ENCODE data around the gene SPC24.

Gene SPC24

DNA sequence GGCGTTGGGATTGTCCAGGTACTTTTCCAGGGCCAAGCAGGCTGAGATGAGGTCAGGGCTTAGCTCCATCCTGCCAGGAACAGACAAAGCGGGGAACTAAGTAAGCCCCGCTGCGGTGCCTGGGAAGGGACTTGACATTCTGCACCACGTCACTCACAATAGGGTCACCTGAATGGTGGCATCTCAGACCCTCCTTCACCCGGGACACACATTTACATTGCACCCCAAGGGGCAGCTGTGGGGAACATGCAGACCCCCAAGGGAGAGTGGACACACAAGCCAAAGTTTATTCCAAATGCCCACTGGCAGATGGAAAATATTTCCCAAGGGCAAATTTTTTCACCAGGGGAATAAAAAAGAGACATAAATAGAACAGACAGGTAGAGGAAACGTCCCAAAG is 20.3 kb upstream of the SPC24 start:
- WGBS, 2 experiments (ENCODE audit: insufficient coverage in 2 of 2), result 86 to 89% methylated on average over 6 to 7 of the region's 7 CpGs
- Histone ChIP-seq H3K36me3 (ENCODE audit: control insufficient read depth, insufficient read depth, low read length) (peaks cover 83% of the 10 kb centered on the region), H3K4me3 (ENCODE audit: extremely low read depth, insufficient read depth, low read length, poor library complexity, severe bottlenecking) (no peak overlapping the region), H3K27ac (ENCODE audit: low read depth, low read length, severe bottlenecking) (no peak overlapping the region), H3K9me3 (ENCODE audit: control insufficient read depth, low read length) (no peaks in the 10 kb centered on the region), H3K4me1 (ENCODE audit: control insufficient read depth, insufficient read depth, low read length, poor library complexity, severe bottlenecking) (no peaks in the 10 kb centered on the region)

DNA sequence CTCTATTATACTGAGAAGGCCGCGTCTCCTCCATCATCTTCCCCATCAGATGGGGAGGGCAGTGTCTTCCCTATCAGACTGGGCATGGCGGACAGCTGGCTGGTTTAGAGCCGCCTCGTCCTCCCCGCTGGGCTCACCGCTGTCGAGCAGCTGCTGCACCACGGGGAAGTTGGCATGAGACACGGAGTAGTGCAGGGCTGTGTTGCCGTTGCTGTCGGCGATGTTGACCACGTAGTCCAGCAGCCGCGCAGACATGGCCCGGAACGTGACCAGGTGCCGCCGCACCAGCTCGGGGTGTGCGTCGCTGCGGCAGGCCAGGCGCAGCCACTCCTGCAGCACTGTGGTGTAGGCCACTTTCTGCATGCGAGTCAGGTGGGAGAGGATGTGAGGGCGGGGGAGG is 18.8 kb upstream of the SPC24 start:
- Histone ChIP-seq H3K9me3 (ENCODE audit: control insufficient read depth, low read length) (no peaks in the 10 kb centered on the region), H3K36me3 (ENCODE audit: control insufficient read depth, insufficient read depth, low read length) (peaks cover 84% of the 10 kb centered on the region), H3K27ac (ENCODE audit: low read depth, low read length, severe bottlenecking) (no peak overlapping the region), H3K4me3 (ENCODE audit: extremely low read depth, insufficient read depth, low read length, poor library complexity, severe bottlenecking) (no peak overlapping the region), H3K4me1 (ENCODE audit: control insufficient read depth, insufficient read depth, low read length, poor library complexity, severe bottlenecking) (no peaks in the 10 kb centered on the region)
- WGBS, 2 experiments (ENCODE audit: insufficient coverage in 2 of 2), result 98 to 99% methylated on average over 23 to 25 of the region's 27 CpGs

DNA sequence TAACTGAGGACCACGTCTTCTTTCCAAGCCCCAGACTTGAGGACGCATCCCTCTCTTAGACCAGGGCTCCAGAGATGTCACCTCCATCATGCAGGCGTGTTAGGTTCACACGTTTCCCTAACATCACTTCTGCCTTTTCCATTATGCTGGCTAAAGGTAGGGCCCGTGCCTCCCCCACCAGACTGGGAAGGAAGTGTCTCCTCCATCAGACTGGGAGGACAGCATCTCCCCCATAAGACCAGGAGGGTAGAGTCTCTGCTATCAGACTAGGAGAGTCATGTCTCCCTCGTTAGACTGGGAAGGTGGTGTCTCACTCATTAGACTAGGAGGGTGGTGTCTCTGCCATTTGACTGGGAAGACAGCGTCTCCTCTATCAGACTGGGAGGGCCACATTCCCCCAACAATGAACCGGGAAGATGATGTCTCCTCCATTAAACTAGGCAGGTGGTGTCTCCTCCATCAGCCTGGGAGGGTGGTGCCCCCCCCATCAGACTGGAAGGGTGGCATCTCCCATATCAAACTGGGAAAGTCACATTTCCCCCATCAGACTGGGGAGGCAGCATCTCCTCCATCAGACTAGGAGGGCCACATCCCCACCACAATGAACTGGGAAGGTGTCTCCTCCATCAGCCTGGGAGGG is 18.1 kb upstream of the SPC24 start:
- H3K36me3 ChIP-seq (ENCODE audit: control insufficient read depth, insufficient read depth, low read length), result peaks cover 83% of the 10 kb centered on the region
- no peaks in the 10 kb centered on the region for H3K9me3 ChIP-seq (ENCODE audit: control insufficient read depth, low read length)
- no peak overlapping the region for H3K27ac ChIP-seq (ENCODE audit: low read depth, low read length, severe bottlenecking)
- 98 to 100% methylated on average over 5 to 7 of the region's 8 CpGs for WGBS, 2 experiments (ENCODE audit: insufficient coverage in 2 of 2)
- H3K4me1 ChIP-seq (ENCODE audit: control insufficient read depth, insufficient read depth, low read length, poor library complexity, severe bottlenecking), result no peaks in the 10 kb centered on the region
- no peak overlapping the region for H3K4me3 ChIP-seq (ENCODE audit: extremely low read depth, insufficient read depth, low read length, poor library complexity, severe bottlenecking)

DNA sequence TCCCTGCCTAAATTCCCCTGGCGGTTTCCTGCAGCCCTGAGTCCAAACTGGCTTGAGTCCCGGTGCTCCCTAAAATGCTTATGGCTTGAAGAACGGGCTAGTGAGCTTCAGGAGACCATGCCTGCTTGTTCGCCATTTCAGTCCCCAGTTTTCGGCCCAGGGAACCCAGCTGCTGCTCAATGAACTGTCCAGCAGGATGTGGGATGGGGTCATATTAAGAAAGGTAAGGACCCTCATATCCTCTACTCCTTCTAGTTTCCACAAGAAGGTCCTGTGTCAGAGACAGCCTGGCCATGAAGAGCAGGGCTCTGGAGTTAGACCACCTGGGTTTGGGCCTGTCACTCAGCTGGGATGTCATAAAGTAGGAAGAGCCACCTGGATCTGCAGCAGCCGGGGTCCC is 17.0 kb upstream of the SPC24 start:
- no peaks in the 10 kb centered on the region for H3K4me1 ChIP-seq (ENCODE audit: control insufficient read depth, insufficient read depth, low read length, poor library complexity, severe bottlenecking)
- peaks cover 80% of the 10 kb centered on the region for H3K36me3 ChIP-seq (ENCODE audit: control insufficient read depth, insufficient read depth, low read length)
- H3K9me3 ChIP-seq (ENCODE audit: control insufficient read depth, low read length), result no peaks in the 10 kb centered on the region
- no peak overlapping the region for H3K4me3 ChIP-seq (ENCODE audit: extremely low read depth, insufficient read depth, low read length, poor library complexity, severe bottlenecking)
- no peak overlapping the region for H3K27ac ChIP-seq (ENCODE audit: low read depth, low read length, severe bottlenecking)
- WGBS, 2 experiments (ENCODE audit: insufficient coverage in 2 of 2), result 95 to 100% methylated on average over 6 of the region's 6 CpGs

DNA sequence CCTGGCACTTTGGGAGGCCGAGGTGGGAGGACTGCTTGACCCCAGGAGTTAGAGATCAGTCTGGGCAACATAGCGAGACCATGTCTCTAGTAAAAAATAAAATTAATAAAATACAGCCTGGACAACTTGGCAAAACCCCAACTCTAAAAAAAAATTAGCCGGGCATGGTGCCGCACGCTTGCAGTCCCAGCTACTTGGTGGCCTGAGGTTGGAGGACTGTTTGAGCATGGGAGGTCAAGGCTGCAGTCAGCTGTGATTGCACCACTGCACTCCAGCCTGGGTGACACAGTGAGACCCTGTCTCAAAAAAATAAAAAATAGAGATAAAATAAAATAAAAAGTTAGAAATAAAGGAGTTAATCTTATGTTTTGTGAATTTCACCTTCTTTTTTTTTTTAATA is 15.6 kb upstream of the SPC24 start:
- no peak overlapping the region for H3K4me3 ChIP-seq (ENCODE audit: extremely low read depth, insufficient read depth, low read length, poor library complexity, severe bottlenecking)
- H3K36me3 ChIP-seq (ENCODE audit: control insufficient read depth, insufficient read depth, low read length), result peaks cover 79% of the 10 kb centered on the region
- no peaks in the 10 kb centered on the region for H3K4me1 ChIP-seq (ENCODE audit: control insufficient read depth, insufficient read depth, low read length, poor library complexity, severe bottlenecking)
- no peak overlapping the region for H3K27ac ChIP-seq (ENCODE audit: low read depth, low read length, severe bottlenecking)
- H3K9me3 ChIP-seq (ENCODE audit: control insufficient read depth, low read length), result no peaks in the 10 kb centered on the region
- 60 to 100% methylated on average over 1 to 2 of the region's 5 CpGs for WGBS, 2 experiments (ENCODE audit: insufficient coverage in 2 of 2)

DNA sequence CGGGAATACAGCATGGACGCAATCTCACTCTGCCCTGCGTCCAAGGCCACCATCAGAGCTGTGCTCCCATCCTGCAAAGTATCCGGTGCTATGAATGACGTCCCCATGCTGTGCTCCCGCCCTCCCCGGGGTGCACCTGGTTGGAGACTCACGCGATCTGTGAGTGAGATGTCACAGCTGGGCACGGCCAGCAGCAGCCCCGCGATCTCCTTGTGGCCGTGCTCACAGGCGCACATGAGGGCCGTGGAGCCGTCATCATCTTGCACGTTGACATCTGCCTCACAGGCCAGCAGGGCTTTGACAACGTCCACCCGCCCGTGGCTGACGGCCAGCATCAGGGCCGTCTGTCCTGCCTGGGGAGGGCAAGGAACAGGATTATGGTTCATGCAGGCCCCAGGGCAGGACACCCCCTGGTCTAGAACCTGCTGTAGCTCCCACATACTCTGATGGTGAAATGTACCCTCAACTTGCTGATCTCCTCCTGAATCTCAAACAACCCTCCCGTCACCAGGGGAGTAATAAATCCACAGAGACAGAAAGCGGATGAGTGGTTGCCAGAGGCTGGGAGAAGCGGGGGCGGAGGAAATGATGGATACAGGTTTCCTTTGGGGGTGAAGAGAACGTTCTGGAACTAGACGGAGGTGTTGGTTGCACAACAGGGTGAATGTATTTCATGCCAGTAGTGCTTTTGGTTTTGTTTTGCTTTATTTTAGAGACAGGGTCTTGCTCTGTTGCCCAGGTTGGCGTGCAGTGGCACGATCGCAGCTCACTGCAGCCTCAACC is 14.5 kb upstream of the SPC24 start:
- peaks cover 78% of the 10 kb centered on the region for H3K36me3 ChIP-seq (ENCODE audit: control insufficient read depth, insufficient read depth, low read length)
- H3K27ac ChIP-seq (ENCODE audit: low read depth, low read length, severe bottlenecking), result no peak overlapping the region

DNA sequence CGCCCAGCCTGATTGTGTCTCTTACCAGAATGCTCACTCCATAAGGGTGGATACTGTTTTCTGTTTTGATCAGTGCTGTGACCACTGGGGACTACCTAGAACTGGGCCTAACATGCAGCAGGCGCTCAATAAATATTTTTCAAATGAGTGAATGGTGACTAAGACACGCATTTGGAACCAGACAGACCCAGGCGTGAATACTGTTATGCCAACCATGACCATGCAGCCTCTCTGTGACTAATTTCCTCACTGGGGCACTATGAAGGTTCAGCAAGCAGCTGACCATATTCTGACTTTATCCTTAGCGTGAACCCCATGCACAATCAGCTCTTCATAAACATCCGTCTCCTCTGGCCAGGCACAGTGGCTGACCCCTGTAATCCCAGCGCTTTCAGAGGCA is 13.0 kb upstream of the SPC24 start:
- Histone ChIP-seq H3K27ac (ENCODE audit: low read depth, low read length, severe bottlenecking) (no peak overlapping the region), H3K36me3 (ENCODE audit: control insufficient read depth, insufficient read depth, low read length) (peaks cover 63% of the 10 kb centered on the region), H3K4me3 (ENCODE audit: extremely low read depth, insufficient read depth, low read length, poor library complexity, severe bottlenecking) (no peak overlapping the region), H3K9me3 (ENCODE audit: control insufficient read depth, low read length) (no peaks in the 10 kb centered on the region), H3K4me1 (ENCODE audit: control insufficient read depth, insufficient read depth, low read length, poor library complexity, severe bottlenecking) (no peaks in the 10 kb centered on the region)
- 86 to 100% methylated on average over 6 to 7 of the region's 7 CpGs for WGBS, 2 experiments (ENCODE audit: insufficient coverage in 2 of 2)

More for the DNA sequence above, 14.5 kb upstream of the SPC24 start:
- no peaks in the 10 kb centered on the region for H3K4me1 ChIP-seq (ENCODE audit: control insufficient read depth, insufficient read depth, low read length, poor library complexity, severe bottlenecking)
- 96% methylated on average over 24 to 29 of the region's 31 CpGs for WGBS, 2 experiments (ENCODE audit: insufficient coverage in 2 of 2)
- H3K4me3 ChIP-seq (ENCODE audit: extremely low read depth, insufficient read depth, low read length, poor library complexity, severe bottlenecking), result no peak overlapping the region
- no peaks in the 10 kb centered on the region for H3K9me3 ChIP-seq (ENCODE audit: control insufficient read depth, low read length)

DNA sequence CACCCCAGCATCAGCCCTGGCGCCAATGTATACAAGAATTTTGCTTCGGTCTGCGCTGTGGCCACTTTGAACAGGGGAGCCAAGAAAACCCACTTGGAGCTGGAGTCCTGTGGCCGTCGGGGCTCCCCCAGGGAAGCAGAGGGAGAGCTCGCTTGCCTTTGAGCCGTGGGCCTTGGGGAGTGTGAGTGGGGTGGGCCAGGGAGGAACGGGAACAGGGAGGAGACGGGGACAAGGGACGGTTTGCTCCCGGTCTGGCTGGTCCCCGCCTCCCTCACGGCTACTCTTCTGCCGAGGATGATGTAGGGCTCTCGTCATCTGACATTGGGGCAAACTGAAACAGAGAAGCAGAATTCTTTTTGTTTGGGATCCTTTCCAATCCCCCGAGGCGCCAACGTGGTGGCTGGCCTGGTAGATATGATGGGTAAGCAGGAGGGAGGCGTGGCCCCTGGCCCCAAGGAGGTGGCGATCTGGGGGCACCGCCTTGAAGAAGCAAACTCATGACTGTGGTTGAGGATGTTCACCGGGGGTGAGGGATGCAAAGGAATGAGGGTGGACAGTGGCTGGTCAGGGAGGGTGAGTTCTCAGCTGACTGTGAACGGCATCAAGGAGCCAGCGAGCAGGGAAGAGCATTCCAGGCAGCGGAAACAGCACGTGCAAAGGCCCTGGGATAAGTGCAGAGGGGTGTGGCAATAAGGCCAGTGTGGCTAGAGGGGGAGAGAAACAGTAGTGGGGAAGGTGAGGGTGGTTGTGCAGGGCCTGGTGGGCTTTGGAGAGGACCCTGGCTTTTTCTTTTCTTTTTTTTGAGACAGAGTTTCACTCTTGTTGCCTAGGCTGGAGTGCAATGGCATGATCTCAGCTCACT is 10.9 kb upstream of the SPC24 start:
- Histone ChIP-seq H3K9me3 (ENCODE audit: control insufficient read depth, low read length) (no peaks in the 10 kb centered on the region), H3K4me3 (ENCODE audit: extremely low read depth, insufficient read depth, low read length, poor library complexity, severe bottlenecking) (no peak overlapping the region), H3K36me3 (ENCODE audit: control insufficient read depth, insufficient read depth, low read length) (peaks cover 48% of the 10 kb centered on the region), H3K27ac (ENCODE audit: low read depth, low read length, severe bottlenecking) (no peak overlapping the region), H3K4me1 (ENCODE audit: control insufficient read depth, insufficient read depth, low read length, poor library complexity, severe bottlenecking) (no peaks in the 10 kb centered on the region)
- WGBS, 2 experiments (ENCODE audit: insufficient coverage in 2 of 2), result 90 to 92% methylated on average over 21 to 25 of the region's 26 CpGs

DNA sequence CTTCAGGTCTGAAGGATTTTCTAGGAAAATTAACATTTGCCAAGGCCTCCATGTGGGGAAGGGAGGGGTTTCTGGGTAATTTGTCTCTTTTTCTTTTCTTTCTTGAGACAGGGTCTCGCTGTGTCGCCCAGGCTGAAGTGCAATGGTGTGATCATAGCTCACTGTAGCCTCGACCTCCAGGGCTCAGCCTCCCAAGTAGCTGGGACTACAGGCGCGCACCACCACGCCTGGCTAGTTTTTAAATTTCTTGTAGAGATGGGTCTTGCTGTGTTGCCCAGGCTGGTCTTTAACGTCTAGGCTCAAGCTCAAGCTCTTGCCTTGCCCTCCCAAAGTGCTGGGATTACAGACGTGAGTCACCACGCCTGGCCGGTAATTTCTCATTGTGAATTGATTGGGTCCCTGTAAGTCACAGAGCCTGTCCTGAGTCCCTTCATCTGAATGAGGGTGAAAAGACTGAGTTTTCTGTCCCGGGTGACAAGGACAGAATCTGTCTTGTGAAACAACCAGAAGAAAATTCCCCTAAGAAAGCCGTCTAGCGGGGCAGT is 10.0 kb upstream of the SPC24 start:
- H3K4me3 ChIP-seq (ENCODE audit: extremely low read depth, insufficient read depth, low read length, poor library complexity, severe bottlenecking), result no peak overlapping the region
- H3K9me3 ChIP-seq (ENCODE audit: control insufficient read depth, low read length), result peaks cover under 1% of the 10 kb centered on the region
- peaks cover 41% of the 10 kb centered on the region for H3K36me3 ChIP-seq (ENCODE audit: control insufficient read depth, insufficient read depth, low read length)
- no peak overlapping the region for H3K27ac ChIP-seq (ENCODE audit: low read depth, low read length, severe bottlenecking)
- no peaks in the 10 kb centered on the region for H3K4me1 ChIP-seq (ENCODE audit: control insufficient read depth, insufficient read depth, low read length, poor library complexity, severe bottlenecking)
- WGBS, 2 experiments (ENCODE audit: insufficient coverage in 2 of 2), result 79 to 96% methylated on average over 7 to 10 of the region's 13 CpGs

DNA sequence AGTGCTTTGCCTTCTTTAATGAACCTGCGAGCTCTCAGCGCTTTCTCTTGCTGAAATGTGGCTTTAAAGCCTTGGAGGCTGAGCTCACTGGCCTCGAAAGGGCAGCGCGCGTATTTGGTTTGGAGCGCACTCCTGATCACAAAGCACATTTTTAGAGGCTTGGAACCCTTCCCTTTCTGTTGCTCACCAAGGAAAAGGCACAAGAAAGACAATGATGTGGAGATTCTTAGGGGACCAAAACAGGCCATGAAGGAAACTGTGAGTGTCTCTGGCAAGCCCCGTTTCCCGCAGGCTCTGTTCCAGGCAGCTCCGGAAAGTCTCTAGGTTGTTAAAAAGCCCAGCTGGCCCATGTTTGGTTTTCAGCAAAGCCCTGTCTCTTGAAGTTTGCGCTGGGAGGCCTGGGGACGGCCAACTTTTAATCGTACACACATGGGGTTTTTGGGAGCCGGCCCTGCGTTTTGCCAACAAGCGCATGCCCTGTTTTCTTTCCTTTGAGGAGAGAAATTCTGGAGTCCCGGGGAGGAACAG is 9.4 kb upstream of the SPC24 start:
- Histone ChIP-seq H3K4me1 (ENCODE audit: control insufficient read depth, insufficient read depth, low read length, poor library complexity, severe bottlenecking) (no peaks in the 10 kb centered on the region), H3K27ac (ENCODE audit: low read depth, low read length, severe bottlenecking) (no peak overlapping the region), H3K9me3 (ENCODE audit: control insufficient read depth, low read length) (peaks cover 4% of the 10 kb centered on the region), H3K36me3 (ENCODE audit: control insufficient read depth, insufficient read depth, low read length) (peaks cover 35% of the 10 kb centered on the region), H3K4me3 (ENCODE audit: extremely low read depth, insufficient read depth, low read length, poor library complexity, severe bottlenecking) (no peak overlapping the region)
- WGBS, 2 experiments (ENCODE audit: insufficient coverage in 2 of 2), result 87 to 93% methylated on average over 17 of the region's 17 CpGs
